Spleen (tissue), 7 donors: ENCODE measurements around the gene FAM120B.

Experiments
- POLR2A ChIP-seq, 3 donors: fragments of 450-650 bp; IDR thresholded peaks; one replicate each; pipeline ENCODE4 v1.5.1; 2017; ENCODE audit warnings: antibody characterized with exemption in 3 of 3, mild to moderate bottlenecking in 1 of 3
- TF ChIP-seq, protein P1 (sequence below), 11 experiments: fragments of 200-600 bp in 7 of 11; fragments of 450-650 bp in 4 of 11; sonication (generic) in 4 of 11; IDR thresholded peaks in 8 of 11; conservative IDR thresholded peaks in 3 of 11; 1 replicate in 7 of 11; 2 replicates in 4 of 11; pipeline versions ENCODE4 v1.4.0 to v1.8.0; 2016 to 2021; ENCODE audit warnings: antibody characterized with exemption in 11 of 11, inconsistent platforms in 4 of 11, mild to moderate bottlenecking in 1 of 11
- donor health status: DM: no; HTN: no; CAD: no; lungs with moderate emphysema.
- donor health status: DM: no; HTN: no; CAD: no.
- donor health status: DM: no; HTN: no; CAD: no.

DNA sequence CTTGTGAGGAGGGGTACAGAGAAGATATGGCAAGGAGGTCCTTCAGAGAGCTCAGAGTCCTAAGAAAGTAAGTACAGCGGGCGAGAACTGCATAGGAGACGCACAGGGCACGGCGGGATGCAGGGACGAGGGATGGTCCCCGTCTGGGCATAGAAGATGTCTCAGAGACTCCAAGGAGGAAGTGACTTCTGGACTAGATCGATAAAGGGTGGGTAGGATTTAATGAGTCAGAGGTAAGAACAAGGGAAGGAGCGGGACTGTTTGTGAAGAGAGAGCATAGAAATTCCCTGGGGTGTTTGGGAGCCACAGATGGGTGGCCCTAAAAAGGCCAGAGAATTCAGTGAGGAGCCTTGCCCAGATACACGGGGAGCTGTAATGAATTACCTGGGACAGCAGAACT is 69.1 kb downstream of the FAM120B start:
- TF ChIP-seq, protein P1, sequence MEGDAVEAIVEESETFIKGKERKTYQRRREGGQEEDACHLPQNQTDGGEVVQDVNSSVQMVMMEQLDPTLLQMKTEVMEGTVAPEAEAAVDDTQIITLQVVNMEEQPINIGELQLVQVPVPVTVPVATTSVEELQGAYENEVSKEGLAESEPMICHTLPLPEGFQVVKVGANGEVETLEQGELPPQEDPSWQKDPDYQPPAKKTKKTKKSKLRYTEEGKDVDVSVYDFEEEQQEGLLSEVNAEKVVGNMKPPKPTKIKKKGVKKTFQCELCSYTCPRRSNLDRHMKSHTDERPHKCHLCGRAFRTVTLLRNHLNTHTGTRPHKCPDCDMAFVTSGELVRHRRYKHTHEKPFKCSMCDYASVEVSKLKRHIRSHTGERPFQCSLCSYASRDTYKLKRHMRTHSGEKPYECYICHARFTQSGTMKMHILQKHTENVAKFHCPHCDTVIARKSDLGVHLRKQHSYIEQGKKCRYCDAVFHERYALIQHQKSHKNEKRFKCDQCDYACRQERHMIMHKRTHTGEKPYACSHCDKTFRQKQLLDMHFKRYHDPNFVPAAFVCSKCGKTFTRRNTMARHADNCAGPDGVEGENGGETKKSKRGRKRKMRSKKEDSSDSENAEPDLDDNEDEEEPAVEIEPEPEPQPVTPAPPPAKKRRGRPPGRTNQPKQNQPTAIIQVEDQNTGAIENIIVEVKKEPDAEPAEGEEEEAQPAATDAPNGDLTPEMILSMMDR (IDR thresholded peaks at IDR 0.05 in 8 of 11, conservative IDR thresholded peaks at IDR 0.05 in 3 of 11), result no peak
- no peak for TF ChIP-seq POLR2A (IDR thresholded peaks at IDR 0.05)
